Measurements from ENCODE around the gene LIPE.

Gene LIPE

GRCh38 chr19:42357290-42357689, 69.9 kb downstream of the LIPE start:
- H3K4me3 ChIP-seq (replicated peaks; ENCODE audit: low read depth, low read length), result no peak overlapping the region
- TF ChIP-seq CTCF (IDR thresholded peaks at IDR 0.05; ENCODE audit: low read depth, low read length, missing control alignments), result no peak
- no peak for DNase-seq (ENCODE audit: extremely low read depth, low read depth)

GRCh38 chr19:42356686-42357085, 70.5 kb downstream of the LIPE start:
- DNase-seq (ENCODE audit: extremely low read depth, low read depth), result no peak
- H3K4me3 ChIP-seq (replicated peaks; ENCODE audit: low read depth, low read length), result no peak overlapping the region
- no peak for TF ChIP-seq CTCF (IDR thresholded peaks at IDR 0.05; ENCODE audit: low read depth, low read length, missing control alignments)

GRCh38 chr19:42355896-42356295, 71.3 kb downstream of the LIPE start:
- no peak overlapping the region for H3K4me3 ChIP-seq (replicated peaks; ENCODE audit: low read depth, low read length)
- TF ChIP-seq CTCF (IDR thresholded peaks at IDR 0.05; ENCODE audit: low read depth, low read length, missing control alignments), result no peak
- no peak for DNase-seq (ENCODE audit: extremely low read depth, low read depth)

- no peak for DNase-seq (ENCODE audit: extremely low read depth, low read depth)
- no peak for TF ChIP-seq CTCF (IDR thresholded peaks at IDR 0.05; ENCODE audit: low read depth, low read length, missing control alignments)
- no peak overlapping the region for H3K4me3 ChIP-seq (replicated peaks; ENCODE audit: low read depth, low read length)
Observed at GRCh38 chr19:42353341-42354015, 73.7 kb downstream of the LIPE start.

GRCh38 chr19:42352301-42353259, 74.6 kb downstream of the LIPE start:
- DNase-seq (ENCODE audit: extremely low read depth, low read depth), result peak; percentile 24
- no peak overlapping the region for H3K4me3 ChIP-seq (replicated peaks; ENCODE audit: low read depth, low read length)
- no peak for TF ChIP-seq CTCF (IDR thresholded peaks at IDR 0.05; ENCODE audit: low read depth, low read length, missing control alignments)
